Body of pancreas (tissue), 4 donors: ENCODE results near the gene ARID4B.

Experiments used
- CTCF ChIP-seq, 7 experiments: fragments of 450-650 bp in 4 of 7; fragments of 200-600 bp in 3 of 7; sonication (generic) in 3 of 7; IDR thresholded peaks; one replicate each; pipeline ENCODE4 v1.5.1; 2016 to 2019; ENCODE audit warnings: antibody characterized with exemption in 7 of 7
- POLR2A ChIP-seq, 3 donors: fragments of 450-650 bp; IDR thresholded peaks; one replicate each; pipeline ENCODE4 v1.6.1; 2016; ENCODE audit warnings: antibody characterized with exemption in 3 of 3, mild to moderate bottlenecking in 2 of 3

DNA sequence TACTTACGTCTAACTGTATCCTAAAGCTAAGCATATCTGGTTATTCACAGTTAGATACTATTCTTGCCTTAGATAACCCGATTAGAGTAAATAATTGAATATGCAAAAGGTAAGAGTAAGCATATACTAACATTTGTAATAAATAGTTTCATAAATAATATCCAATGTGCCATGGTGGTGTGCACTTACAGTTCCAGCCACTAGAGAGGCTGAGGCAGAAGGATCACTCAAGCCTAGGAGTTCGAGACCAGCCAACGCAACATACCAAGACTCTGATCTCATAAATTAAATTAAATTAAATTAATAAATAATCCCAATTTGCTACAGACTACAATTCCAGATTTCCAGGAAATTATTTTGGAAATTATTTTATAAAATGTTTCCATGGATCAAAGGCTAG lies 12.2 kb downstream of the ARID4B start:
- no peak for TF ChIP-seq CTCF (IDR thresholded peaks at IDR 0.05)
- TF ChIP-seq POLR2A (IDR thresholded peaks at IDR 0.05) = no peak
